PFSK-1 (cell line): Measurements from ENCODE around the gene PCLO.

Experiments used
- POLR2AphosphoS5 ChIP-seq: IDR thresholded peaks from 2 replicates; pipeline ENCODE4 v1.6.1; 2012; ENCODE audit warnings: low read depth, mild to moderate bottlenecking, control low read depth, low read length, moderate library complexity
- REST ChIP-seq, 2 experiments: IDR thresholded peaks; 2 replicates each; pipeline versions ENCODE4 v1.6.1 to v1.8.0; 2011 to 2012; ENCODE audit warnings: low read depth in 2 of 2, low read length in 2 of 2, control low read depth in 1 of 2, inconsistent platforms in 1 of 2, mild to moderate bottlenecking in 1 of 2, moderate library complexity in 1 of 2; ENCODE audit not compliant: insufficient read depth in 1 of 2
- SIN3A ChIP-seq: IDR thresholded peaks from 2 replicates; pipeline ENCODE4 v1.6.1; 2012; ENCODE audit warnings: mild to moderate bottlenecking, low read length, moderate library complexity, borderline replicate concordance; ENCODE audit not compliant: insufficient read depth
- TAF1 ChIP-seq: IDR thresholded peaks from 2 replicates; pipeline ENCODE4 v1.6.1; 2012; ENCODE audit warnings: low read length, control low read depth, borderline replicate concordance; ENCODE audit not compliant: insufficient read depth

- peak in 1 of 2 experiments; percentile 78; a peak in 2 of 4 replicates for TF ChIP-seq REST (IDR thresholded peaks at IDR 0.05; ENCODE audit: insufficient read depth in 1 of 2, low read depth in 2 of 2, low read length in 2 of 2)
- no peak for TF ChIP-seq POLR2AphosphoS5
- TF ChIP-seq SIN3A, result no peak
- no peak for TF ChIP-seq TAF1
Measured at GRCh38 chr7:83161186-83161585, 1.5 kb downstream of the PCLO start.
